Omental fat pad (tissue), 4 donors: ENCODE data around the gene MTNR1B. TPM values are rescaled to one million over a fixed set of nuclear protein-coding genes. Genes with fewer than 3 reads are reported as not detected.

ENCODE experiments used
- ATAC-seq: fragments of 150-250 bp; one replicate; pipeline ENCODE4 v1.9.1; 2016; ENCODE audit warnings: mild to moderate bottlenecking, moderate library complexity; ENCODE audit not compliant: low FRiP score
- DNase-seq: peaks from one replicate; pipeline ENCODE4 v3.0.0-alpha.2; 2019; ENCODE audit warnings: low spot score
- CTCF ChIP-seq, 3 donors: fragments of 450-650 bp; IDR thresholded peaks; one replicate each; pipeline ENCODE4 v1.5.1; 2016 to 2017; ENCODE audit warnings: antibody characterized with exemption in 3 of 3, mild to moderate bottlenecking in 3 of 3, moderate library complexity in 2 of 3
- total RNA-seq, 4 donors: library from RNA; depleted of rRNA; stranded (reverse); fragments of >200 nt; gene quantifications; one replicate each; pipeline ENCODE4 v1.1.0, GENCODE V29; 2016

Gene MTNR1B
- total RNA-seq, 4 donors from 2014 or later = not detected

DNA sequence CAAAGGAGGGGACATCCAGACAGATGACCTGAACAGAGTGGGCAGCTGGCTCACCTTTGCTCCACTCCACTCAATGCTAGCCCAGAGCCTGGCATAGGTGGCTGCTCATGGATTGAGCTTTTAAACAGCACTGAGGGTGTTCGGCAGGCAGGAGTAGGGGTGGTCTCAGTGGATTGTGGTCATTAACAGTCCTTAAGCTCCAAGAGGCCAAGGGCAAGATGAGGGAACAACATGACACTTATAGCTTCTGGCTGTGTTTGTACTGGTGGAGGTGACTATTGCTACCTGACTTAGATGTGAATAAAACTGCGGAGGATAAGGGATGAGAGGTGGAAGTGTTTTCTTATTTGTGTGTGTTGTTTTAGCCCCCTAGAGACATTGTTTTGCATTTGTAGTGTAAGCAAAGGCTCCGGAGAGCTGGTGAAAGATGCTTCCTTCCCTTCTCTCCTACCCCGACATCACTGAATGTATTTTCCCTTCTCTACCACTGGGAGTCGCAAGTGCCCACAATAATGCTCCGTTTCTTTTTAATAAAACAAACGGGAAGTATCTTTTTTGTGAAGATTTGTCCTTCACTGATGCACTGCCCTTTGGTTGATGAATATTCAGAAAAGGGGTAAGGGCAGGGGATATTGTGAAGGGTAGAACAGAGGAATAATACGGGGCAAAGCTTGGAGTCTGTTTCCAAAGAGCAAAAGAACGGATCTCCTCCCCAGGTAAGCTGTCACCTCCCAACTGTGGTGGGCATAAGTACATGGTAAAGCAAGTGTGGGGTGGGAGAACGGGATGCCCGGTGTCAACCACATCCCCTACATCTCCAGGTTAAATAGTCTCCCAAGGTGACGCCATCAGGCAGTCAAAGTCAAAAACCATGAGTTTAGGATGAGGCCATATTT is 27.5 kb upstream of the MTNR1B start:
- no peak for TF ChIP-seq CTCF (IDR thresholded peaks at IDR 0.05)
- no peak for ATAC-seq
- DNase-seq = no peak

DNA sequence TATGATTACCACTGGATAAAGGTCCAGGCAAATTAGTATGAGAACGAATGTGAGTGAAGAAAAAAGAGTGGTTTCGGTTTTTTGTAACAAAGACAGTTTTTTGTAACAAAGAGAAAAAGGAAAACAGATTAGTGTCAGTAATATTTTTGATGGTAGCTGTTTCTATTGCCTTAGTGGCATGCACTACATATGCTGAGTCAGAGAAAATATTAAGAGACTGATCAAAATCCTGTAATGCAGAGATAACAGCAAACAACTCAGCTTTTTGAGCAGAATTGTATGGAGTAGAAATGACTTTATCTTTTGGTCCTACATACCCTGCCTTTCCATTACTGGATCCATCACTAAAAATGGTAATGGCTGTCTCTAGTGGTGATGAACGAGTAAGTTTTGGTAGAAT is 22.7 kb upstream of the MTNR1B start:
- no peak for TF ChIP-seq CTCF (IDR thresholded peaks at IDR 0.05)
- DNase-seq = no peak

DNA sequence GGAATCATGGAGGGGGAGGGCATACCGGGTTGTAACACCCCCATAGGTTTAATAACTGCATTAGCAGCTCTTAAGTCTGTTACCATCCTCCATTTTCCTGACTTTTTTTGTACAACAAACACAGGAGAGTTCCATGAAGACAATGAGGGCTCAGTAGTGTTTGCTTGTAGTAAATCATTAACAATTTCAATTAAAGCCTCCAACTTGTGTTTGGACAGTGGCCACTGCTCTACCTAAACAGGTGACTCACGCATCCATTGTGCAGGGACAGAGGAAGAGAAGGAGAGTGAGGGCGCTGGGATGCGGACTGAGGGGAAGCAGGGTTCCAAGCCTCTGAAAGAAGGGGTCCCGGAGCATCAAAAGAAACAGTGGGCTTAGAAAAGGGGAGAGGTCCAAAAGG is 21.3 kb upstream of the MTNR1B start:
- no peak for ATAC-seq
- no peak for DNase-seq
- no peak for TF ChIP-seq CTCF (IDR thresholded peaks at IDR 0.05)

More for the DNA sequence above, 22.7 kb upstream of the MTNR1B start:
- ATAC-seq = no peak

GRCh38 chr11:92954003-92954402 is 15.4 kb upstream of the MTNR1B start:
- no peak for ATAC-seq
- no peak for DNase-seq
- TF ChIP-seq CTCF (IDR thresholded peaks at IDR 0.05) = no peak

DNA sequence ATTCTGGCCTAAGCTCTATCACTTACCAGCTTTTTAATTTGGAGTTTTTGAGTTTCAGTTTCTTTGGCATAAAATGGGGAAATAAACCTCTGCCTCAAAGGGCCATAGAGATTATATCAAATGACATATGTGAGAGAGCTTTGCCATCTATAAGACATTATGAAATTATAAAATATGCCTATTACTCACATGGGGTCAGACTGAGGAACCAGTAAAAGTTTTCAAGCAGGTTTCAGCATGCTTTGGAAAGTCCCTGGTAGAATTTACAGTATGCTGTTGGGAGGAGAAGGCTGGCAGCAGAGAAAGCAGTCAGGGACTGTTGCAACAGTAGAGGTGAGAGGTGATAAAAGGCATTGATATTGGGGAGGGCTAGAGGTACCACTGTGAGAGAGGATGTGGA is 13.6 kb upstream of the MTNR1B start:
- no peak for TF ChIP-seq CTCF (IDR thresholded peaks at IDR 0.05)
- ATAC-seq = no peak
- no peak for DNase-seq

DNA sequence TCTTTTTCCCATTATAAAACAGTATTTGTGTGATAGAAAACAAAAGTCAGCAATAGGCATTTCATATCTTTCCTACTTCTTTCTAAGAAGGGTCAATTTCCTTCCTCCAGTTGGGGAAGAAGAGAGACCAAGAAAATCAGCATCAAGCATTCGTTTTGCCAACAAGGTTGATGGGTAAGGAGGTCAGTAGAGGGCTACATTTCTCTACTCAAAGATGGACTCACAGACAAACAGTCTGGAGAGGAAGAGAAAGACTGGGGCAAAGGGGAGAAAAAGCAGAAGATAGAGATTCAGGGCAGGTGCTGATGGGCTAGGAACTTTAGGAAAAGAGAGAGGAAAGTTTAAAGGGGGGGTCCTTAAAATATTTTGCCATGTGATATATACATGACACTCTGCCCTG is 8.6 kb upstream of the MTNR1B start:
- DNase-seq (no peak), ATAC-seq (no peak)
- no peak for TF ChIP-seq CTCF (IDR thresholded peaks at IDR 0.05)

- no peak for DNase-seq
- no peak for TF ChIP-seq CTCF (IDR thresholded peaks at IDR 0.05)
- ATAC-seq = no peak
Measured at GRCh38 chr11:92962446-92962845, 7.0 kb upstream of the MTNR1B start.
